Right lobe of liver (tissue), 4 donors: ENCODE results near the gene SLC4A11.

Experiments
- CTCF ChIP-seq, 4 donors: fragments of 200-600 bp in 3 of 4; fragments of 450-650 bp in 1 of 4; IDR thresholded peaks; one replicate each; pipeline versions ENCODE4 v1.5.1 to v1.8.0; 2016 to 2022; ENCODE audit warnings: antibody characterized with exemption in 4 of 4, mild to moderate bottlenecking in 2 of 4
- POLR2A ChIP-seq: fragments of 450-650 bp; IDR thresholded peaks from one replicate; pipeline ENCODE4 v1.6.1; 2017; ENCODE audit warnings: antibody characterized with exemption, mild to moderate bottlenecking
- donor health status: DM: no; HTN: no; CAD: no.
- donor health status: DM: no; HTN: no; CAD: no.
- donor health status: DM: no; HTN: yes; CAD: no.

GRCh38 chr20:3248167-3248992 lies 9.4 kb upstream of the SLC4A11 start:
- TF ChIP-seq CTCF (IDR thresholded peaks at IDR 0.05), result no peak
- TF ChIP-seq POLR2A, result no peak
